Esophagus muscularis mucosa (tissue), 4 donors: Measurements from ENCODE around the gene DUSP2. TPM values are rescaled to one million over a fixed set of nuclear protein-coding genes. Genes with fewer than 3 reads are reported as not detected.

Experiments used
- DNase-seq: peaks from one replicate; pipeline ENCODE4 v3.0.0-alpha.2; 2017; ENCODE audit errors: extremely low spot score
- H3K27ac ChIP-seq, 4 donors: fragments of 200-600 bp; sonication (generic); replicated peaks in 1 of 4; 1 replicate in 3 of 4; 2 replicates in 1 of 4; pipeline ENCODE4 v1.5.1; 2016 to 2019; ENCODE audit warnings: mild to moderate bottlenecking in 1 of 4
- H3K27me3 ChIP-seq, 4 donors: fragments of 200-600 bp; sonication (generic); one replicate each; pipeline versions ENCODE4 v1.5.1 to v1.6.0; 2016 to 2019
- H3K36me3 ChIP-seq, 4 donors: fragments of 200-600 bp; sonication (generic); one replicate each; pipeline ENCODE4 v1.5.1; 2016 to 2019
- H3K4me1 ChIP-seq, 4 donors: fragments of 200-600 bp; sonication (generic); one replicate each; pipeline ENCODE4 v1.5.1; 2016 to 2019
- H3K4me3 ChIP-seq, 4 donors: fragments of 200-600 bp; sonication (generic); 1 replicate in 2 of 4; 2 replicates in 2 of 4; pipeline ENCODE4 v1.5.1; 2016 to 2019; ENCODE audit warnings: mild to moderate bottlenecking in 4 of 4, moderate library complexity in 1 of 4
- H3K9me3 ChIP-seq, 4 donors: fragments of 200-600 bp; sonication (generic); 1 replicate in 3 of 4; 2 replicates in 1 of 4; pipeline ENCODE4 v1.5.1; 2016 to 2019
- CTCF ChIP-seq, 3 experiments: fragments of 200-600 bp in 2 of 3; fragments of 450-650 bp in 1 of 3; sonication (generic) in 2 of 3; IDR thresholded peaks; one replicate each; pipeline ENCODE4 v1.5.1; 2017 to 2019; ENCODE audit warnings: antibody characterized with exemption in 3 of 3, mild to moderate bottlenecking in 2 of 3, moderate library complexity in 1 of 3
- EP300 ChIP-seq: sonication (generic); formaldehyde crosslinking; IDR thresholded peaks from one replicate; pipeline ENCODE4 v1.6.1; 2017; ENCODE audit warnings: antibody characterized with exemption
- POLR2A ChIP-seq: fragments of 450-650 bp; IDR thresholded peaks from one replicate; pipeline ENCODE4 v1.6.1; 2017; ENCODE audit warnings: antibody characterized with exemption, moderate library complexity, mild to moderate bottlenecking, low read depth
- POLR2AphosphoS5 ChIP-seq, 2 donors: sonication (generic); formaldehyde crosslinking; IDR thresholded peaks; one replicate each; pipeline ENCODE4 v1.6.1; 2017; ENCODE audit warnings: antibody characterized with exemption in 2 of 2
- WGBS: methylation state at CpG from one replicate; pipeline ENCODE4 v1.1.5; 2018; 5-methylcytosine and 5-hydroxymethylcytosine counted together
- intact Hi-C: fragments of 100-400 bp; cut with DNase I; formaldehyde crosslinking; loops from one replicate; pipeline ENCODE4 v1.15.1; 2023
- total RNA-seq, 4 donors: library from RNA; depleted of rRNA; stranded (reverse); fragments of >200 nt; gene quantifications; one replicate each; pipeline versions ENCODE4 v1.1.0 to v1.2.1, GENCODE V29; 2016

Gene DUSP2
- total RNA-seq, 4 donors from 2014 or later = 1.1 to 5.5 (median 1.7) TPM

- Histone ChIP-seq H3K4me1 (no peaks in the 10 kb centered on the region), H3K4me3 (no peak overlapping the region), H3K36me3 (no peaks in the 10 kb centered on the region), H3K9me3 (no peaks in the 10 kb centered on the region), H3K27me3 (peaks cover 0 to 19% (median 0%) of the 10 kb centered on the region in 4 donors), H3K27ac (no peak overlapping the region)
- no peak for DNase-seq
- no peak for TF ChIP-seq EP300
- no peak for TF ChIP-seq CTCF (IDR thresholded peaks at IDR 0.05)
- TF ChIP-seq POLR2A = no peak
- no peak for TF ChIP-seq POLR2AphosphoS5 (IDR thresholded peaks at IDR 0.05)
- 86% methylated on average over 6 of the region's 6 CpGs for WGBS
- intact Hi-C loops = no loop called here
These were observed 16.8 kb downstream of the DUSP2 start for GRCh38 chr2:96128456-96128855.

- intact Hi-C loops = no loop called here
- no peak overlapping the region for H3K4me3 ChIP-seq
- WGBS = 90% methylated on average over 14 of the region's 14 CpGs
- H3K9me3 ChIP-seq = no peaks in the 10 kb centered on the region
- no peak overlapping the region for H3K27ac ChIP-seq
- no peaks in the 10 kb centered on the region for H3K36me3 ChIP-seq
- no peak for DNase-seq
- peaks cover 0 to 39% (median 3%) of the 10 kb centered on the region in 4 donors for H3K27me3 ChIP-seq
- TF ChIP-seq CTCF (IDR thresholded peaks at IDR 0.05) (no peak), POLR2AphosphoS5 (IDR thresholded peaks at IDR 0.05) (no peak), POLR2A (no peak), EP300 (no peak)
- no peaks in the 10 kb centered on the region for H3K4me1 ChIP-seq
These were observed 20.6 kb downstream of the DUSP2 start for GRCh38 chr2:96124406-96125265.

GRCh38 chr2:96123936-96124335 is 21.3 kb downstream of the DUSP2 start:
- intact Hi-C loops = no loop called here
- H3K9me3 ChIP-seq = no peaks in the 10 kb centered on the region
- no peaks in the 10 kb centered on the region for H3K36me3 ChIP-seq
- H3K27me3 ChIP-seq = peaks cover 0 to 46% (median 3%) of the 10 kb centered on the region in 4 donors
- no peaks in the 10 kb centered on the region for H3K4me1 ChIP-seq
- DNase-seq = no peak
- TF ChIP-seq CTCF (IDR thresholded peaks at IDR 0.05) (no peak), EP300 (no peak), POLR2AphosphoS5 (IDR thresholded peaks at IDR 0.05) (no peak), POLR2A (no peak)
- H3K27ac ChIP-seq = no peak overlapping the region
- 100% methylated on average over 7 of the region's 11 CpGs for WGBS
- H3K4me3 ChIP-seq = no peak overlapping the region

- no peak overlapping the region for H3K4me3 ChIP-seq
- H3K27me3 ChIP-seq = peaks cover 0 to 53% (median 5%) of the 10 kb centered on the region in 4 donors
- WGBS = no CpG with 5 or more reads among the region's 1 CpG
- TF ChIP-seq POLR2AphosphoS5 (IDR thresholded peaks at IDR 0.05) (no peak), EP300 (no peak), POLR2A (no peak), CTCF (IDR thresholded peaks at IDR 0.05) (no peak)
- DNase-seq = no peak
- no peaks in the 10 kb centered on the region for H3K9me3 ChIP-seq
- intact Hi-C loops = no loop called here
- H3K27ac ChIP-seq = no peak overlapping the region
- no peaks in the 10 kb centered on the region for H3K36me3 ChIP-seq
- H3K4me1 ChIP-seq = no peaks in the 10 kb centered on the region
These were observed 21.9 kb downstream of the DUSP2 start for GRCh38 chr2:96123290-96123689.
